ENCODE data around the gene ZNF668. TPM values are rescaled to one million over a fixed set of nuclear protein-coding genes. Genes with fewer than 3 reads are reported as not detected.
A peak's percentile ranks its signal among the peaks of the same experiment; 100 is the strongest.

Gene ZNF668
- total RNA-seq, 1 experiment from 2014 or later, result 13.2 TPM

- peak in 1 of 2 experiments; percentile 48 for DNase-seq (ENCODE audit: low read depth in 1 of 2, low spot score in 2 of 2)
- Histone ChIP-seq H3K36me3 (peaks cover 17% of the 10 kb centered on the region), H3K4me1 (replicated peaks) (peaks cover 4% of the 10 kb centered on the region; the same call in 1 of the 2 replicates), H3K27ac (no peak overlapping the region), H3K27me3 (replicated peaks) (no peaks in the 10 kb centered on the region), H3K9me3 (replicated peaks) (no peaks in the 10 kb centered on the region), H3K4me3 (no peak overlapping the region)
These were observed 16.5 kb upstream of the ZNF668 start for GRCh38 chr16:31090540-31090939.

- Histone ChIP-seq H3K27me3 (replicated peaks) (no peaks in the 10 kb centered on the region), H3K9me3 (replicated peaks) (no peaks in the 10 kb centered on the region), H3K4me1 (replicated peaks) (peaks cover 4% of the 10 kb centered on the region; the same call in 1 of the 2 replicates), H3K4me3 (no peak overlapping the region), H3K27ac (no peak overlapping the region), H3K36me3 (peaks cover 27% of the 10 kb centered on the region)
- DNase-seq (ENCODE audit: low read depth in 1 of 2, low spot score in 2 of 2), result peak in 1 of 2 experiments; percentile 41
These were observed 15.2 kb upstream of the ZNF668 start for GRCh38 chr16:31089199-31089598.

GRCh38 chr16:31088459-31089183 lies 14.6 kb upstream of the ZNF668 start, which contains the start of gene PRSS53:
Gene PRSS53 (minus strand): TSS chr16:31088943. CDS start chr16:31088809, 134 bp downstream.
- no peaks in the 10 kb centered on the region for H3K27me3 ChIP-seq (replicated peaks)

GRCh38 chr16:31087971-31088370 lies 13.9 kb upstream of the ZNF668 start:
- Histone ChIP-seq H3K9me3 (replicated peaks) (no peaks in the 10 kb centered on the region), H3K27ac (no peak overlapping the region), H3K27me3 (replicated peaks) (no peaks in the 10 kb centered on the region), H3K4me1 (replicated peaks) (no peaks in the 10 kb centered on the region), H3K4me3 (no peak overlapping the region), H3K36me3 (peaks cover 32% of the 10 kb centered on the region)
- no peak for DNase-seq (ENCODE audit: low read depth in 1 of 2, low spot score in 2 of 2)

More at GRCh38 chr16:31088459-31089183, 14.6 kb upstream of the ZNF668 start, which contains the start of gene PRSS53:
- H3K27ac ChIP-seq, result no peak within 1 kb of the TSS
- H3K9me3 ChIP-seq (replicated peaks), result no peaks in the 10 kb centered on the region
- no peak within 1 kb of the TSS for H3K4me3 ChIP-seq
- peaks cover 32% of the 10 kb centered on the region for H3K36me3 ChIP-seq
- peaks cover 4% of the 10 kb centered on the region; the same call in 1 of the 2 replicates for H3K4me1 ChIP-seq (replicated peaks)
- DNase-seq (ENCODE audit: low read depth in 1 of 2, low spot score in 2 of 2), result peak in 1 of 2 experiments; percentile 33

GRCh38 chr16:31087481-31087880 lies 13.4 kb upstream of the ZNF668 start:
- H3K4me3 ChIP-seq, result no peak overlapping the region
- no peaks in the 10 kb centered on the region for H3K27me3 ChIP-seq (replicated peaks)
- H3K4me1 ChIP-seq (replicated peaks), result no peaks in the 10 kb centered on the region
- H3K27ac ChIP-seq, result no peak overlapping the region
- peaks cover 36% of the 10 kb centered on the region for H3K36me3 ChIP-seq
- H3K9me3 ChIP-seq (replicated peaks), result no peaks in the 10 kb centered on the region
- DNase-seq (ENCODE audit: low read depth in 1 of 2, low spot score in 2 of 2), result no peak

GRCh38 chr16:31086629-31086906 lies 12.5 kb upstream of the ZNF668 start:
- H3K4me3 ChIP-seq, result no peak overlapping the region
- H3K9me3 ChIP-seq (replicated peaks), result no peaks in the 10 kb centered on the region
- no peaks in the 10 kb centered on the region for H3K4me1 ChIP-seq (replicated peaks)
- H3K27ac ChIP-seq, result no peak overlapping the region
- no peaks in the 10 kb centered on the region for H3K27me3 ChIP-seq (replicated peaks)
- peaks cover 44% of the 10 kb centered on the region for H3K36me3 ChIP-seq
- DNase-seq (ENCODE audit: low read depth in 1 of 2, low spot score in 2 of 2), result no peak

- no peak overlapping the region for H3K27ac ChIP-seq
- DNase-seq (ENCODE audit: low read depth in 1 of 2, low spot score in 2 of 2), result peak in 1 of 2 experiments; percentile 47
- no peaks in the 10 kb centered on the region for H3K4me1 ChIP-seq (replicated peaks)
- no peaks in the 10 kb centered on the region for H3K27me3 ChIP-seq (replicated peaks)
- no peak overlapping the region for H3K4me3 ChIP-seq
- no peaks in the 10 kb centered on the region for H3K9me3 ChIP-seq (replicated peaks)
- peaks cover 44% of the 10 kb centered on the region for H3K36me3 ChIP-seq
These were observed 12.0 kb upstream of the ZNF668 start for GRCh38 chr16:31085873-31086628.

GRCh38 chr16:31085411-31085810 lies 11.4 kb upstream of the ZNF668 start:
- no peak for DNase-seq (ENCODE audit: low read depth in 1 of 2, low spot score in 2 of 2)
- no peak overlapping the region for H3K27ac ChIP-seq
- no peaks in the 10 kb centered on the region for H3K27me3 ChIP-seq (replicated peaks)
- no peak overlapping the region for H3K4me3 ChIP-seq
- peaks cover 44% of the 10 kb centered on the region for H3K36me3 ChIP-seq
- H3K4me1 ChIP-seq (replicated peaks), result no peaks in the 10 kb centered on the region
- no peaks in the 10 kb centered on the region for H3K9me3 ChIP-seq (replicated peaks)

- H3K4me1 ChIP-seq (replicated peaks), result no peaks in the 10 kb centered on the region
- no peaks in the 10 kb centered on the region for H3K27me3 ChIP-seq (replicated peaks)
- no peak overlapping the region for H3K4me3 ChIP-seq
- DNase-seq (ENCODE audit: low read depth in 1 of 2, low spot score in 2 of 2), result peak in 1 of 2 experiments; percentile 36
- H3K27ac ChIP-seq, result no peak overlapping the region
- peaks cover 48% of the 10 kb centered on the region for H3K36me3 ChIP-seq
- no peaks in the 10 kb centered on the region for H3K9me3 ChIP-seq (replicated peaks)
These were observed 10.7 kb upstream of the ZNF668 start for GRCh38 chr16:31084584-31085302.

- H3K27ac ChIP-seq, result no peak overlapping the region
These were observed 9.9 kb upstream of the ZNF668 start for GRCh38 chr16:31083981-31084380.

GRCh38 chr16:31083556-31083955 lies 9.5 kb upstream of the ZNF668 start:
- Histone ChIP-seq H3K9me3 (replicated peaks) (no peaks in the 10 kb centered on the region), H3K4me1 (replicated peaks) (no peaks in the 10 kb centered on the region), H3K36me3 (peaks cover 57% of the 10 kb centered on the region), H3K27ac (no peak overlapping the region), H3K4me3 (no peak overlapping the region), H3K27me3 (replicated peaks) (no peaks in the 10 kb centered on the region)
- DNase-seq (ENCODE audit: low read depth in 1 of 2, low spot score in 2 of 2), result no peak

More at GRCh38 chr16:31083981-31084380, 9.9 kb upstream of the ZNF668 start:
- no peaks in the 10 kb centered on the region for H3K9me3 ChIP-seq (replicated peaks)
- no peak overlapping the region for H3K4me3 ChIP-seq
- H3K27me3 ChIP-seq (replicated peaks), result no peaks in the 10 kb centered on the region
- no peak for DNase-seq (ENCODE audit: low read depth in 1 of 2, low spot score in 2 of 2)
- peaks cover 53% of the 10 kb centered on the region for H3K36me3 ChIP-seq
- no peaks in the 10 kb centered on the region for H3K4me1 ChIP-seq (replicated peaks)

- Histone ChIP-seq H3K27me3 (replicated peaks) (no peaks in the 10 kb centered on the region), H3K36me3 (peaks cover 62% of the 10 kb centered on the region), H3K4me1 (replicated peaks) (no peaks in the 10 kb centered on the region), H3K4me3 (no peak overlapping the region), H3K9me3 (replicated peaks) (no peaks in the 10 kb centered on the region), H3K27ac (no peak overlapping the region)
- no peak for DNase-seq (ENCODE audit: low read depth in 1 of 2, low spot score in 2 of 2)
These were observed 9.0 kb upstream of the ZNF668 start for GRCh38 chr16:31083081-31083480.

GRCh38 chr16:31082368-31083045 lies 8.5 kb upstream of the ZNF668 start:
- Histone ChIP-seq H3K27me3 (replicated peaks) (no peaks in the 10 kb centered on the region), H3K4me3 (no peak overlapping the region), H3K9me3 (replicated peaks) (no peaks in the 10 kb centered on the region), H3K27ac (no peak overlapping the region), H3K4me1 (replicated peaks) (no peaks in the 10 kb centered on the region), H3K36me3 (peaks cover 67% of the 10 kb centered on the region)
- no peak for DNase-seq (ENCODE audit: low read depth in 1 of 2, low spot score in 2 of 2)
